GM12872 (cell line): ENCODE results near the gene PALMD.

Experiments
- CTCF ChIP-seq: IDR thresholded peaks from 3 replicates; pipeline ENCODE4 v1.5.1; 2011; ENCODE audit warnings: low read depth, mild to moderate bottlenecking, low read length, moderate library complexity; ENCODE audit not compliant: insufficient read depth

PALMD gene

GRCh38 chr1:99670583-99670982 is 24.7 kb downstream of the PALMD start:
- no peak for TF ChIP-seq CTCF

GRCh38 chr1:99672038-99672437 is 26.1 kb downstream of the PALMD start:
- TF ChIP-seq CTCF: no peak

- no peak for TF ChIP-seq CTCF
Observed at GRCh38 chr1:99672530-99673213, 26.8 kb downstream of the PALMD start.

- TF ChIP-seq CTCF: no peak
Observed at GRCh38 chr1:99673315-99673714, 27.4 kb downstream of the PALMD start.

GRCh38 chr1:99674115-99675064 is 28.5 kb downstream of the PALMD start:
- TF ChIP-seq CTCF: no peak

GRCh38 chr1:99675292-99675691 is 29.4 kb downstream of the PALMD start:
- TF ChIP-seq CTCF: no peak

- no peak for TF ChIP-seq CTCF
Observed at GRCh38 chr1:99675994-99676393, 30.1 kb downstream of the PALMD start.
